GM18498 (cell line): ENCODE measurements around the gene MAMLD1.

Source experiments
- ATAC-seq: cut with Tn5 transposase; IDR thresholded peaks from one replicate; pipeline ENCODE4 v1.9.1; 2021; ENCODE audit warnings: mild to moderate bottlenecking, moderate library complexity; ENCODE audit not compliant: unreplicated experiment

The MAMLD1 gene

GRCh38 chrX:150525061-150525919 lies 162.2 kb downstream of the MAMLD1 start:
- ATAC-seq, result no peak

- ATAC-seq, result no peak
These were observed 163.6 kb downstream of the MAMLD1 start for GRCh38 chrX:150526692-150527091.

GRCh38 chrX:150527108-150527507 lies 164.0 kb downstream of the MAMLD1 start:
- no peak for ATAC-seq

DNA sequence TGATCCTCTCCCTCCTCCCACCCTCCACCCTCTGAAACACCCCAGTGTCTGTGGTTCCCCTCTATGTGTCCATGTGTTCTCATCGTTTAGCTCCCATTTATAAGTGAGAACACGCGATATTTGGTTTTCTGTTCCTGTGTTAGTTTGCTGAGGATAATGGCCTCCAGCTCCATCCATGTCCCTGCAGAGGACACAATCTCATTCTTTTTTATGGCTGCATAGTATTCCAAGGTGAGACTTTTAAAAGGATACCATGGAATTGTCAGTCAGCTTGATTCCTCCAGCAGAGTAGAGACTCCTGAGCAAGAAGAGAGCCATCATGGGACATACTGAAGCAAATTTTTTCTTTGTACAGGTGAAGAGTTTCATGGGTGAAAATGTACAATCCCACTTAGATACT lies 166.5 kb downstream of the MAMLD1 start:
- ATAC-seq, result no peak

- no peak for ATAC-seq
These were observed 167.7 kb downstream of the MAMLD1 start for GRCh38 chrX:150530821-150531220.

GRCh38 chrX:150531467-150531866 lies 168.3 kb downstream of the MAMLD1 start:
- no peak for ATAC-seq

GRCh38 chrX:150533863-150534262 lies 170.7 kb downstream of the MAMLD1 start:
- ATAC-seq, result no peak

- no peak for ATAC-seq
These were observed 173.5 kb downstream of the MAMLD1 start for GRCh38 chrX:150536455-150537116.

DNA sequence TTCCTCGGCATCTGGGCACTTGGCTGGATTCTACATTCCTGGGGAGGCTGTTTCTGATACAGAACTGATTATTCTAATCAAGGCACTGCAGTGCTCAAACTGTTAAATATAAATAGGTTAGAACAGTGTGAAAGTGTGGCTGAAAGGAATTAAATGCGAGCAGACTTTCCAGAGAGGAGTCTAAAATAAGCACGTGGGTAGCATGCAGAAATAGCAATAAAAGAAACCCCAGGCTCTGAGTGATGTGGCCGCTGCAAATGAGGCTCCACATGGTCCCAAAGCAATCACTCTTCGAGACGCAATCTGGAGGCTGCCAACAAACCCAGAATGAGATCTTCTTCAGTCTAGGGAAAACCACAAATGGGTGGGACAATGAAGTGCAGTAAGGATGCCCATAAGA lies 174.7 kb downstream of the MAMLD1 start:
- no peak for ATAC-seq

DNA sequence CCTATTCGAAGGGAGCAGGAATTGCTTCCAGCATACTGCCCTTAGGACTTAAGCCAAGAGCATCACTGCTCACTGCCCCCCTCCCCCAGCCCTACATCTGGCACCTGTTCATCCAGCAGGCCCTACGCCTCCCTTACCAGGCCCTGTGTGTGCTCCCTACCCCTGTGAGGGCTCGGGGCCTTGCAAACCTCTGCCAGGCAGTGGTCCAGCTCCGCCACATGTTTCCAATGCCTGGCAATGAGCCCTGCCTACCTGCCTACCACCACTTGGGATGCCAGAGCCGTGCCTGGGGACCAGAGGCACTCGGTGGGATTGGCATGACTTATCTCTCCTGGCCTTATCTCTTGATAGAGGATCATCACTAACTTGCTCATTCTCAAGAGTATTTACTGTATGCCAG lies 177.8 kb downstream of the MAMLD1 start:
- ATAC-seq, result no peak

GRCh38 chrX:150542846-150543229 lies 179.7 kb downstream of the MAMLD1 start:
- ATAC-seq, result peak; percentile 36

DNA sequence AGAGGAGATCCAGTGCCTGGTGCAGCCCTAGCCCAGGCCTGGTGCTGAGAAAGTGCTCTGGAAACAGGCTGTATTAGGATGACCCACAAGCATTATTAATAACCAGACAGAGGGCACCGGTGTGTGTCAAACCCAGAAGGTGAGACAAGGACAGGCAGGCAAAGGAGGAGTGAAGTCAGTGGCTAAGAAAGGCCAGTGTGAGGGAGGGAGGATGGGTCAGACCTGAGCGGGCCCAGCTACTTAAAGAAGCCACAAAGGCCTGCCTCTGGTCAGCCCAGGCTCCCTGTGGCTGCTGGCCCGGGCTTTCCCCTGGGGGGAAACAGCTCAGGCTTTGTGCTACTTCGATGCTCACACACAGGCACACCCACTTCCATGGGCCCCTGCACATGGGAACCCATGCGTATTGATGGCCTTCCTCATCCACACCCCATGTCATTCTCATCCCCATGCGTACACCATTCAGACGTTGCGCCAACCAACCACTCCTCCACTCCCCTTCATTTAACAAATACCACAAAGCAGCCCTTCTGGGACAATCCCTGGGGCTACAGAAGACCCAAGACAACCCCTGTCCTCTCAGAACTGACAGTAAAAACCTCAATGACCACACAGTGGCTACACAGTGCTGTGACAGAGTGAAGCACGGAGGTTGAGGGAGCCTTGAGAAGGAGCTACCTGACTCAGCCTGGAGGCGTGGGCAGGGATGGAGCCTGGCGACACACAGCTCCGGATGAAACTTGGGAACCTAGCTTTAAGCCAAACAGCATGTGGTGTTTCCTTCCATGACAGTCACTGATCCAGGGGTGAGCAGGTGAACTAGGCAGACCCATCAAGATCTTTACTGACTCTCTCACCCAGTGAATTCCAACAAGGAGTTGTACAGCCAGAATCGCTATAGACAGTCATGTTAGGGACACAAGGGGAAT lies 180.4 kb downstream of the MAMLD1 start:
- ATAC-seq, result peak; percentile 49

DNA sequence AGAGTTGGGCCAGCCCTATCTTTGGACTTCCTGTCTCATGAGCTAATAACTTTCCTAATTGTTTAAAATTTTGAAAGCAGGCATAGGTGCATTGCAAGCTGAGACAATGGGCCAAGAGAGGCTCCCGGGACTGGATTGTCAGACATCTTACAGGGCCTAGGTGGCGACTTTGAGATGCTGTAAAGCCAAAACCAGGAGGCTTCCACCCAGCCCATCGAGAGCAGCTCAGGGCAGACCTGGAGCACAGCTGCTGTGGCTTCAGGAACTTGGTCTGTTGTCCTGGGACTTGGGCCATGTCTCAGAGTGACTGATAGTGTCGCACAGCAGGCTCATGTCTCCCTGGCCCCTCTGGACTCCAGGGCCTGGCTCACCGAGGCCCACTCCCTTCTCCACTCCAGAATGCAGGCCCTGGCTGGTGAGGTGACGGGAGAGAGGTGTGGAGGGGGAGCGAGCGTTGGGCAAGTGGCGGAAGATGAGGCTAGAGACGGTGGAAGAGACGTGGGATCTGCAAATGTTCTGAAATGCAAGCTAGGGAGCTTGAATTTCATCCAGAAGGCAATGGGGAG lies 181.2 kb downstream of the MAMLD1 start:
- ATAC-seq, result no peak

DNA sequence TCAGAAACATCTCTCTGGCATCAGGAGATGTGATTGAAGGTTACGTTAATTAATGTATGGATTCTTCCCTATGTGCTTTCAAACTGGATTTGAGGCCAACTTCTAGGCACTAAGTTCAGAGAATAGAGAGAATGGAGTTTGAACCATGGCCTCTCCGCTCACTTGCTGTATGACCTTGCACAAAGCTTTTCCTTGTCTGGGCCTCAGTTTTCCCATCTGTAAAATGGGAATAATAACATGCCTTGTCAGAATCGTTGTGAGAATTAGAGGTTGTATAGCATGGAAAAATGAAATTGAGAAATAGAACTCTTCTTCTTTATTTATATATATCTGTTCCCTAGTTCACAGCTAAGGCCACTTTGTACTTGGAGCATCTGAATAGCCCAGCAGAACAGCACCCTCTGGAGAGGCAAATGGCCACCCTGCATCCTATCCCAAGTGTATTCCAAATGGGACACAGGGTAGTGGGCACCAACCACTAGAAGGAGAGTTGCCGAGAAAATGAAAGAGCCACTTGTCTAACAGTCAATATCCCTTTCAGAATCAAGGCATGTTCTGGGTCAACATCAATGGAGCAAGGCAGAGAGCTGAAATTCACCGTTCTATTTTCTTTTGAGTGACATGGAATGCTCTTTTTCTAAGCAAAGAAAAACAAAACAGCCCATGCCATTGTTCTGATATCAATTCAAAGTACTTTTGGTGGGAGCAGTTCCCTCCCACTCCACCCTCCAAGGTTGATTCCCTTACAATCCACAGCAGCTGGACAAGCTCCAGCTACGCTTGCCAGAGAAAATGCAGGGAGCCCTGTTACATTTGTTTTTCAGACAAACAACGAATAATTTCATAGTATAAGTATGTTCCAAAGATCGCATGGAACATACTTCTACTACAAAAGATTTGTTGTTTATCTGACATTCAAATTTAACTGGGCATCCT lies 182.0 kb downstream of the MAMLD1 start:
- ATAC-seq, result no peak

DNA sequence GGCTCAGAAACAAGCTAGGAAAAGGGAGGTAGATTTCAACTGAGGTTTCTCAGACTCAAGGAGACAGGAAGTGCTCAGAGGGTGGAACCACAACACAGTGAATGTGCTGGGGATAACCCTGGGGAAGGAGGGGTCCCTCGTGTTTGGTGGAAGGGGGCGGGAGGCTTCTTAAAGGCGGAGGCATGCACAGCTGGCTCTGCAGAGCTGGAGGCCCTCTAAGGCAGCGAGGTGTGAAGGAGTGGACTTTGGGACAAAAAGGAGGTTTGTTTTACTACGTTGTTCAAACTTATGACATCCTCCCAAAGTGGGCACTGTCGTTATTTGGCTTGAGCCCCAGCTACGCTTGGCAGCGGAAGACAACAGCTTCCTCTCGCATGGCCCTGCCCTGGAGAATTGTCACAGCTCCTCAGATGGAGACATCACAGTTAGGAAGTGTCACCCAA lies 183.6 kb downstream of the MAMLD1 start:
- ATAC-seq, result no peak

DNA sequence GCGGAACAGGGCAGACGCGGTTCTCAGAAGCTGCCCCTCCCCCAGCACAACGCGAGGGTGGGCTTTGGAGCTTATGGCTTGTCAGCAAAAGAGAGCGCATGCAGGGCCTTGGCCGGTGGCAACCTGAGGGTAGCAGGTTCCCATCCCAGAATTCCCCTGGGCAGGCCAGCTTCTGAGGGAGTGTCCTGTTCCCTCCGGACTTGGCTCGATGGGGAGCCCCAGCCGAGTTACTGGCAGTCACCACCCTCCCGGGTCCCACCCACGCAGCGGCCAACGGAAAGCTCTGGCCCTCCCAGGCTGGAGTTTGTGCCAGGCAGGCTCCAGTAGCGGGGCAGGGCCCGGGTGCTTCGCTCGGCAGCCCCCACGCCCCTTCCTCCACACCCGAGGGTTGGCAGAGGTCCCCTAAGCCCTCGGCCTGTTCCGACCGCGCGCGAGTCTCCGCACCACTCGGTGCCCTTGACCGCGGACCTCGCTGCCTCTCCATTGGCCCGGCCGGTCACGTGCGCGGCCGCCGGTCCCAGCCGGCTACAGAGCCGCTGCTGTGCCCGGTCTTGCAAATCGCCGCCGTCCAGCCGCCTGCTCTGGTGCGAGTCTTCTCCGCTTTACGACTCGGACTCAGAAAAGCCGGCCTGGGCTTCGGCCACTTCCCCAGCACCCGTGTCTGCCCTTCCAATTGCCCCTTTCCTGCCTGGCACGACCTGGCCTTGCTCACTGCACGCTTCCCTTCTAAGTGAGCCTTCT lies 184.4 kb downstream of the MAMLD1 start:
- peak; percentile 77 for ATAC-seq

- no peak for ATAC-seq
These were observed 185.1 kb downstream of the MAMLD1 start for GRCh38 chrX:150548251-150548650.

DNA sequence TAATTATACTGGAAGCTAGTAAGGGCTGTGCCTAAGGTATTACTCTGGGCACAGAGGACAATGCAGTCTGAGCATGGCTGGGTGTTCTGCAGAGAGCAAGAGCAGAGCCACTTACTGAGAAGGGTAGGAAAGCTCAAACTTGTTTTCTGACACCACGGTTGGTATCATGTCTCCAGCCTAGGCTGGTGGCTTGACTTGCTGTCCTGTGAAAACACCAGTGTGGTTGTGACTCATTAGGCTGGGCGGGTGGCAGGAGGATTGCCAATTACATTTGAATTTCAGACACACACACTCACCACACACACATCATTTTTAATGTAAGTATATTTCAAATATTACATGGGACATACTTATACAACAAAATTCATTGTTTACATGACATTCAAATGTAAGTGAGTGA lies 185.6 kb downstream of the MAMLD1 start:
- ATAC-seq, result no peak

- ATAC-seq, result no peak
These were observed 188.8 kb downstream of the MAMLD1 start for GRCh38 chrX:150551963-150552362.
